A549 treated with AZD9567 at 1 μM for 4 hours (cell line): ENCODE measurements around the gene CNIH4. TPM values are rescaled to one million over a fixed set of nuclear protein-coding genes. Genes with fewer than 3 reads are reported as not detected.

Experiments
- total RNA-seq: library from RNA; stranded (reverse); fragments of 200-300 nt; extraction: Qiagen RNA extraction; gene quantifications from 5 replicates; pipeline ENCODE4 v1.2.3, GENCODE V29; 2022; ENCODE audit not compliant: insufficient read depth

Gene CNIH4
- total RNA-seq, result 88.9 to 116 TPM (median 115 TPM) in 5 replicates

DNA sequence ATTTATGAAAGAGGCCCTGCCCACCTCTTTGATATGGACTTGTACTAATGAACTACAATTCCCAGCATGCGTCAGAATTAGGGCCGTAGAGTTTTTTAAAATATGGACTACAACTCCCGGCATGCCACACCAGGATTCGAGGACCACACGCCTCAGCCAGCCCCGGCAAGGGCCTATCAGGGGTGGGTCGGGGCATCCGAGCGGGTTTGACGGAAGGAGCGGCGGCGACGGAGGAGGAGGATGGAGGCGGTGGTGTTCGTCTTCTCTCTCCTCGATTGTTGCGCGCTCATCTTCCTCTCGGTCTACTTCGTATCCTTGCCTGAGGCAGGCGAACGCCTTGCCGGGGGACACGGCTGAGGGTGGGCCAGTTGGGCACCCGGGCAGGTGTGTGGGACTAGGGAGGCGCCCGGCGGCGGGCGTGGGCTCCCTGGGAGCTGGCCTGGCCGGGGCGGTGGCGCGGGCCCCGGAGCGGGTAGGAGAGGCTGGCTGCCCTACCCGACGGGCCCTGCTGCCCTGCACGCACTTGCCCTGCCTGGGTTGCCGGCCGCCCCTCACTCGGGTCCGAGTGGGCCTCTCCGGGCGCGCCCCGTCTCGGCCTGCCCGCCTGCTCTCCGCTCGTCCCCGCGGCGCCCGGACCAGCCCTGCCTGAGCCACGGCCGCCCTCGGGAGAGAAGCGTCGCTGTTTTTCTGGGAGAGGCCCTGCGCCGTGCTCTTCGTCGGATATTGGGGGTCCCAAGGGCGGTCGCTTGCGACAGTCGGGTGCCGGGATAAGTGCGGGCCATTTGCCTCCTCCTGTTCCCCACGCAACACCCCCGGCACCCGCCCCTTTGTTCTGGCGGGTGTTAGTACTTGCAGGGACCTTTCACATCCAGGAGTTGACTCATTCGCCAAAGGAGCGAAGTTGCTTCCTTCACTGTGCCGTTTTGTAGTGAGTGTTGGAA is at the start of gene CNIH4:
CNIH4 (plus strand) TSS at position 195 of the 941 bp plus-strand sequence; CDS start at position 241, 46 bp downstream.

GRCh38 chr1:224329842-224330753 is 26.6 kb upstream of the CNIH4 start, which contains the start of gene NVL:
Gene NVL (minus strand): TSS chr1:224330172. CDS start chr1:224330127, 45 bp downstream.

Other genes with a start within 250 kb of the CNIH4 start
- gene FBXO28, start 242.8 kb upstream of the CNIH4 start, total RNA-seq, result 21.1 to 27.3 TPM (median 26.4 TPM) in 5 replicates
- 129 to 151 TPM (median 145 TPM) in 5 replicates for gene DEGS1, start 173.6 kb upstream of the CNIH4 start, total RNA-seq
- gene NVL, start 26.7 kb upstream of the CNIH4 start, total RNA-seq, result 20.7 to 36.5 TPM (median 21.9 TPM) in 5 replicates
- 33.9 to 51.2 TPM (median 39.2 TPM) in 5 replicates for gene WDR26, start 77.9 kb downstream of the CNIH4 start, total RNA-seq